HEK293 (cell line): ENCODE data around the gene AVPR1B.

Experiments
- BCL11A ChIP-seq: fragments of 450-650 bp; formaldehyde crosslinking; IDR thresholded peaks from 2 replicates; pipeline ENCODE4 v1.5.1; 2016; ENCODE audit warnings: low read depth, missing biosample characterization, missing genetic modification characterization
- TCF7L2 ChIP-seq: IDR thresholded peaks from 2 replicates; pipeline ENCODE4 v1.6.1; 2011; ENCODE audit warnings: low read depth, mild to moderate bottlenecking, inconsistent platforms, low read length, moderate library complexity, borderline replicate concordance
- TRIM28 ChIP-seq: IDR thresholded peaks from 2 replicates; pipeline ENCODE4 v1.6.1; 2011; ENCODE audit warnings: low read length, control low read depth, borderline replicate concordance
- ZBTB1 ChIP-seq: fragments of 450-650 bp; formaldehyde crosslinking; IDR thresholded peaks from 2 replicates; pipeline ENCODE4 v1.5.1; 2016; ENCODE audit warnings: missing biosample characterization, missing genetic modification characterization
- ZNF24 ChIP-seq: fragments of 450-650 bp; formaldehyde crosslinking; IDR thresholded peaks from 2 replicates; pipeline ENCODE4 v1.5.1; 2016; ENCODE audit warnings: missing biosample characterization, missing genetic modification characterization
- ZNF274 ChIP-seq, 2 experiments: fragments of 200-500 bp in 1 of 2; fragments of 450-650 bp in 1 of 2; sonication (Bioruptor generic) in 1 of 2; formaldehyde crosslinking in 1 of 2; IDR thresholded peaks; 2 replicates each; pipeline versions ENCODE4 v1.5.1 to v1.6.1; 2014 to 2016; ENCODE audit warnings: borderline replicate concordance in 1 of 2, inconsistent platforms in 1 of 2, low read length in 1 of 2, missing biosample characterization in 1 of 2, missing genetic modification characterization in 1 of 2
- ZNF433 ChIP-seq: fragments of 450-650 bp; formaldehyde crosslinking; IDR thresholded peaks from 2 replicates; pipeline ENCODE4 v1.5.1; 2016; ENCODE audit warnings: missing biosample characterization, missing genetic modification characterization, low read depth
- ZNF501 ChIP-seq: fragments of 450-650 bp; formaldehyde crosslinking; IDR thresholded peaks from 2 replicates; pipeline ENCODE4 v1.5.1; 2016; ENCODE audit warnings: missing biosample characterization, missing genetic modification characterization
- ZNF555 ChIP-seq: fragments of 450-650 bp; formaldehyde crosslinking; conservative IDR thresholded peaks from 2 replicates; pipeline ENCODE4 v1.5.1; 2017; ENCODE audit warnings: missing biosample characterization, mild to moderate bottlenecking, missing genetic modification characterization, inconsistent platforms
- ZNF830 ChIP-seq: fragments of 450-650 bp; IDR thresholded peaks from 2 replicates; pipeline ENCODE4 v1.5.0; 2018; ENCODE audit warnings: missing biosample characterization, missing genetic modification characterization, low read depth, mild to moderate bottlenecking, moderate library complexity
- TF ChIP-seq, protein P1 (sequence below): fragments of 450-650 bp; formaldehyde crosslinking; IDR thresholded peaks from 2 replicates; pipeline ENCODE4 v1.5.1; 2016; ENCODE audit warnings: missing biosample characterization, missing genetic modification characterization
- TF ChIP-seq, protein P2 (sequence below): fragments of 450-650 bp; formaldehyde crosslinking; IDR thresholded peaks from 2 replicates; pipeline ENCODE4 v1.5.1; 2017; ENCODE audit warnings: missing biosample characterization, missing genetic modification characterization

DNA sequence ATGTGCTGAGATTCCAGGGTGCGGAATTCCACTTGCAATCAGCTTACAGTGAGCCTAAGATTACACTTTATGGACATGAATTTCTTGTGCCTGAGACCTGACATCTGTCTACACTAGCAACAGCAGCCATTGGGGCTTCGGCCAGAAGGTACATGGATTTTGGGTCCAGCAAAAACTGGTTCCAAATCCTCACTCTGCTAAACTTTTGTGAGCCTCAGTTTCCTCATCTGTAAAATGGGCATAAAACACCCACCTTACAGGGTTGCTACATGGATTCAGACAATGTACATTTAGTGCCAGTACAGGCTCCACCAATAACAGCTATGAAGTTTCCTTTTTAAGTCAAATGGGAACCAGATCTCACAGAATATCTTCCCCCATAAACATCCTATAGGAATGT lies 33.4 kb downstream of the AVPR1B start:
- TF ChIP-seq, protein P1, sequence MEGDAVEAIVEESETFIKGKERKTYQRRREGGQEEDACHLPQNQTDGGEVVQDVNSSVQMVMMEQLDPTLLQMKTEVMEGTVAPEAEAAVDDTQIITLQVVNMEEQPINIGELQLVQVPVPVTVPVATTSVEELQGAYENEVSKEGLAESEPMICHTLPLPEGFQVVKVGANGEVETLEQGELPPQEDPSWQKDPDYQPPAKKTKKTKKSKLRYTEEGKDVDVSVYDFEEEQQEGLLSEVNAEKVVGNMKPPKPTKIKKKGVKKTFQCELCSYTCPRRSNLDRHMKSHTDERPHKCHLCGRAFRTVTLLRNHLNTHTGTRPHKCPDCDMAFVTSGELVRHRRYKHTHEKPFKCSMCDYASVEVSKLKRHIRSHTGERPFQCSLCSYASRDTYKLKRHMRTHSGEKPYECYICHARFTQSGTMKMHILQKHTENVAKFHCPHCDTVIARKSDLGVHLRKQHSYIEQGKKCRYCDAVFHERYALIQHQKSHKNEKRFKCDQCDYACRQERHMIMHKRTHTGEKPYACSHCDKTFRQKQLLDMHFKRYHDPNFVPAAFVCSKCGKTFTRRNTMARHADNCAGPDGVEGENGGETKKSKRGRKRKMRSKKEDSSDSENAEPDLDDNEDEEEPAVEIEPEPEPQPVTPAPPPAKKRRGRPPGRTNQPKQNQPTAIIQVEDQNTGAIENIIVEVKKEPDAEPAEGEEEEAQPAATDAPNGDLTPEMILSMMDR, result no peak
- no peak for TF ChIP-seq ZNF830 (tag by site-specific recombination)
- TF ChIP-seq TCF7L2, result no peak
- no peak for TF ChIP-seq TRIM28
- no peak for TF ChIP-seq ZNF24 (tag by site-specific recombination)
- TF ChIP-seq ZNF433, result no peak
- TF ChIP-seq BCL11A (tag by site-specific recombination), result no peak
- no peak for TF ChIP-seq ZNF555
- no peak for TF ChIP-seq ZBTB1 (tag by site-specific recombination)
- no peak for TF ChIP-seq ZNF501 (tag by site-specific recombination)
- TF ChIP-seq, protein P2, sequence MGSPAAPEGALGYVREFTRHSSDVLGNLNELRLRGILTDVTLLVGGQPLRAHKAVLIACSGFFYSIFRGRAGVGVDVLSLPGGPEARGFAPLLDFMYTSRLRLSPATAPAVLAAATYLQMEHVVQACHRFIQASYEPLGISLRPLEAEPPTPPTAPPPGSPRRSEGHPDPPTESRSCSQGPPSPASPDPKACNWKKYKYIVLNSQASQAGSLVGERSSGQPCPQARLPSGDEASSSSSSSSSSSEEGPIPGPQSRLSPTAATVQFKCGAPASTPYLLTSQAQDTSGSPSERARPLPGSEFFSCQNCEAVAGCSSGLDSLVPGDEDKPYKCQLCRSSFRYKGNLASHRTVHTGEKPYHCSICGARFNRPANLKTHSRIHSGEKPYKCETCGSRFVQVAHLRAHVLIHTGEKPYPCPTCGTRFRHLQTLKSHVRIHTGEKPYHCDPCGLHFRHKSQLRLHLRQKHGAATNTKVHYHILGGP, result no peak
- no peak for TF ChIP-seq ZNF274 (IDR thresholded peaks at IDR 0.05; ENCODE audit: low read length)
- no peak for TF ChIP-seq ZNF274 (tag by site-specific recombination; IDR thresholded peaks at IDR 0.05; ENCODE audit: borderline replicate concordance)
